Retinal pigment epithelial cell (primary cell): Measurements from ENCODE around the gene MBTPS2.

Experiments used
- DNase-seq: peaks from one replicate; pipeline ENCODE4 v3.0.0-alpha.2; 2010; ENCODE audit warnings: low read depth
- H3K4me3 ChIP-seq: 2 replicates; pipeline ENCODE4 v1.5.1; 2011; ENCODE audit warnings: mild to moderate bottlenecking, low read length, control low read depth, moderate library complexity
- TF ChIP-seq, protein P1 (sequence below): conservative IDR thresholded peaks from 2 replicates; pipeline ENCODE4 v1.5.1; 2011; ENCODE audit warnings: low read depth, low read length, control low read depth, inconsistent platforms

Gene MBTPS2

DNA sequence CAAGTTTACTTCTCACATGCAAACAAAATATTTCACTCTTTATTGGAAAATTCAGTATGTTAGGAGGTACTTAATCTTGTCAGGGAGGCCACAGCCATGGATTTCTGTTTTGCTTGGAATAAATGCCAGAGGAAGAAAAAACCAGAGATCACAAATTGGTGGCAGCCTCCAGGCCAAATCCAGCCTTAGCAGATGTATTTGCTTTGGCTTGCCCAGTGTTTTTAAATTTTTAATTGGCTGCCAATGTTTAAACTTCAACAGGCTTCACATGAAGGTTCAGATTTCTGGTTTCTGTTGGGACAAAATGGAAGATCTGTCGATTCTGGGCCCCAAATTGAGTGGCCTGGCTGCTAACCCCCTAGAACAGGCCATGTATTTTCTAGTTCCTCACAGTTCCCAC, 35.6 kb downstream of the MBTPS2 start:
- H3K4me3 ChIP-seq, result no peak overlapping the region
- DNase-seq, result no peak
- TF ChIP-seq, protein P1, sequence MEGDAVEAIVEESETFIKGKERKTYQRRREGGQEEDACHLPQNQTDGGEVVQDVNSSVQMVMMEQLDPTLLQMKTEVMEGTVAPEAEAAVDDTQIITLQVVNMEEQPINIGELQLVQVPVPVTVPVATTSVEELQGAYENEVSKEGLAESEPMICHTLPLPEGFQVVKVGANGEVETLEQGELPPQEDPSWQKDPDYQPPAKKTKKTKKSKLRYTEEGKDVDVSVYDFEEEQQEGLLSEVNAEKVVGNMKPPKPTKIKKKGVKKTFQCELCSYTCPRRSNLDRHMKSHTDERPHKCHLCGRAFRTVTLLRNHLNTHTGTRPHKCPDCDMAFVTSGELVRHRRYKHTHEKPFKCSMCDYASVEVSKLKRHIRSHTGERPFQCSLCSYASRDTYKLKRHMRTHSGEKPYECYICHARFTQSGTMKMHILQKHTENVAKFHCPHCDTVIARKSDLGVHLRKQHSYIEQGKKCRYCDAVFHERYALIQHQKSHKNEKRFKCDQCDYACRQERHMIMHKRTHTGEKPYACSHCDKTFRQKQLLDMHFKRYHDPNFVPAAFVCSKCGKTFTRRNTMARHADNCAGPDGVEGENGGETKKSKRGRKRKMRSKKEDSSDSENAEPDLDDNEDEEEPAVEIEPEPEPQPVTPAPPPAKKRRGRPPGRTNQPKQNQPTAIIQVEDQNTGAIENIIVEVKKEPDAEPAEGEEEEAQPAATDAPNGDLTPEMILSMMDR, result no peak

DNA sequence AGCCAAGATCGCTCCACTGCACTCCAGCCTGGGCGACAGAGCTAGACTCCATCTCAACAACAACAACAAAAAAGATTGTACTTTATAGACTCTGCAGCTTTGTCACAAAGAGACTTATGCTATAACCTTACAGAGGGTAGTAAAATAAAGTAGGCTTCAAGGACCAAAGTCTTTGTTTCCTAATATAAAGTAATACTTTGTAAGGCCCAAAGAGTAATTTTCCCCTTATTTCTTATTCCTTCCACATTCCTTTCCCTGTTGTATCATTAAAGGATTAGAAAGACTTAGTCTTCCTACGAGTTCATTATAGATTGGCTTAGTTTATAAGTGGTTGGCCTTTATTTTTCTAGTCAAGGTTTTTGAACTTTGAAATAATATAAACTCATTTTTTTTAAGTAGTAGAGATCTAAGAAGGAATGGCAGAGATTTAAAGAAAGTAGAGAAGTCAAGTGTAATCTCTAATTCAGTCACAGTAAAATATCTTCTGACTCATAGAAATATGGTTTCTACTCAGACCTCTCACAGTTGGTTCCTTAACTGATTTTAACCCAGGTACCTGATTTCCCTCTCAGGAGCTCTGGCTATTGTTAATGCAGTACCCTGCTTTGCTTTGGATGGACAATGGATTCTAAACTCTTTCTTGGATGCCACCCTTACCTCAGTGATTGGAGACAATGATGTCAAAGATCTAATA, 42.6 kb downstream of the MBTPS2 start:
- no peak overlapping the region for H3K4me3 ChIP-seq
- TF ChIP-seq, protein P1, result no peak
- DNase-seq, result peak; percentile 13

- no peak overlapping the region for H3K4me3 ChIP-seq
- no peak for DNase-seq
- TF ChIP-seq, protein P1, result no peak
Observed at GRCh38 chrX:21883258-21883657, 43.8 kb downstream of the MBTPS2 start.

DNA sequence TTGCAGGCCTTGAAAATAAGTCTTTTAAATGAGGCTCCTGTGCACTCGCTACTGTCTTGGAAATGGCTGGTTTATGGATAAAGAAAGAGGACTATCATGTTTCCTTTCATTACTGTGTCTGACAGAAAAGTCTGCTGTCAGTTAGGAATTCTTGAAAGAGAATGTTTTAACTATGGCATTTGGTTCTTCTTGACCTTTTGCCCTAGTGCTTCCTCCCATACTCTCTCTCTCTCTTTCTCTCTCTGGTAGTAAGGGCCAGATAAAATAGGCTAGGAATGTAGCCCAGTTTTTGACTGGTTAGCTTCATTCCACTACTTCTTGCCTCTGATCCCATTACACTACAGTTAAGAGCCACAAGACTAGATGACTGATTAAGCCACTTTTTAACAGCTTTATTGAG, 46.2 kb downstream of the MBTPS2 start:
- no peak overlapping the region for H3K4me3 ChIP-seq
- TF ChIP-seq, protein P1, result no peak
- DNase-seq, result no peak

DNA sequence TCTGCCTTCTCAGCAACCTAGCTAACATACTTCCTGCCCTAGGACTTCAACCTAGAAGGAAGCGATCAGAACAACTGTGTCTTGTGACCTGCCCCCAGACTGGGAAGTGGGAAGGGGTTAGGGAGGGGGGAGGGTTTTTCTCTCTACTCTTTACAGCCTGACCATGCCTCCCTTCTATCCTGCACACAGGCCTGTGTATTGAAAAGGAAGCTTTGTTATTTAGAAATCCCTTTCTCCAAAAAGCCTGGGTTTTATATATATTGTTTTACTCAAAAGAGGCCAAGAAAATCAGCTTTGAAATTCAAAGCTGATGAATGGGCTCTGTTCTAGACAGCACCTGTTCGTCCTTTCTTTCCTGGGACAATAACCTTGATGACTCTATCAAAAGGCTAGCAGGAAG, 65.9 kb downstream of the MBTPS2 start:
- no peak overlapping the region for H3K4me3 ChIP-seq
- DNase-seq, result no peak
- TF ChIP-seq, protein P1, result no peak

- TF ChIP-seq, protein P1, result no peak
- no peak for DNase-seq
- no peak overlapping the region for H3K4me3 ChIP-seq
Observed at GRCh38 chrX:21905953-21906352, 66.5 kb downstream of the MBTPS2 start.

DNA sequence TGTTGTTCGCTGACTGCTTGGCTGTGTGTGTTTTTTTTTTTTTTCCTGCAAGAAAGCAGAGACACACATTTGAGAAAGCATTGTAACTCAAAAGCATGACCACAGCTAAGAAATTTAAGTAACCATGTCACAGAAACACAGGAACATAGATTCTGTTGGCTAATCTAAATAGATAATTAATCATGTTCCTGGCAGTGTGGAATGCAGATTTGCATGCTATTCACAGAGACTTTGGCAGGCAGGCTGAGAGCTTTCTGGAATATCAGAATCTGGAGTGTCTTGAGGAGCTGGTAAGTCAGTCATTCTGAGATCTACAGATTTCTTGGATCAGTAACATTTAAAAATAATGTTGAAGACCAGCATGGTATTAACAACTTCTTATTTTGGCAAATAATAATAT, 67.8 kb downstream of the MBTPS2 start:
- TF ChIP-seq, protein P1, result no peak
- no peak overlapping the region for H3K4me3 ChIP-seq
- DNase-seq, result no peak
